Fibroblast of mammary gland (primary cell): ENCODE measurements around the gene MYO1D.

Experiments
- DNase-seq: peaks from one replicate; pipeline ENCODE4 v3.0.0-alpha.2; 2010; ENCODE audit warnings: low read depth
- H3K4me3 ChIP-seq: 2 replicates; pipeline ENCODE4 v1.5.1; 2011; ENCODE audit warnings: low read depth, mild to moderate bottlenecking, low read length, moderate library complexity; ENCODE audit not compliant: control insufficient read depth
- CTCF ChIP-seq: conservative IDR thresholded peaks from 2 replicates; pipeline ENCODE4 v1.5.1; 2011; ENCODE audit warnings: low read depth, low read length, inconsistent platforms; ENCODE audit not compliant: control insufficient read depth, insufficient read depth

The MYO1D gene

GRCh38 chr17:32659419-32659842 lies 217.5 kb downstream of the MYO1D start:
- DNase-seq, result peak; percentile 66
- H3K4me3 ChIP-seq, result no peak overlapping the region
- peak; percentile 98 for TF ChIP-seq CTCF

GRCh38 chr17:32658470-32659418 lies 218.2 kb downstream of the MYO1D start:
- DNase-seq, result no peak
- TF ChIP-seq CTCF, result no peak
- H3K4me3 ChIP-seq, result no peak overlapping the region

GRCh38 chr17:32656886-32657285 lies 220.0 kb downstream of the MYO1D start:
- DNase-seq, result no peak
- H3K4me3 ChIP-seq, result no peak overlapping the region
- no peak for TF ChIP-seq CTCF

- no peak for DNase-seq
Measured at GRCh38 chr17:32654324-32654723, 222.6 kb downstream of the MYO1D start.

GRCh38 chr17:32651084-32651483 lies 225.8 kb downstream of the MYO1D start:
- H3K4me3 ChIP-seq, result no peak overlapping the region
- no peak for DNase-seq
- no peak for TF ChIP-seq CTCF

More at GRCh38 chr17:32654324-32654723, 222.6 kb downstream of the MYO1D start:
- no peak for TF ChIP-seq CTCF
- H3K4me3 ChIP-seq, result no peak overlapping the region

GRCh38 chr17:32648450-32648849 lies 228.5 kb downstream of the MYO1D start:
- H3K4me3 ChIP-seq, result no peak overlapping the region
- no peak for DNase-seq
- no peak for TF ChIP-seq CTCF
